Dermis microvascular lymphatic vessel endothelial cell (primary cell): ENCODE data around the gene IL13. TPM values are rescaled to one million over a fixed set of nuclear protein-coding genes. Genes with fewer than 3 reads are reported as not detected.

ENCODE experiments used
- DNase-seq, 2 donors: peaks; one replicate each; pipeline versions ENCODE4 v3.0.0 to v3.0.0-alpha.2; 2010; ENCODE audit warnings: low read depth in 2 of 2
- total RNA-seq: library from RNA; depleted of rRNA; stranded (reverse); fragments of >200 nt; gene quantifications from 2 replicates; pipeline ENCODE4 v1.2.1, GENCODE V29; 2014

Gene IL13
- total RNA-seq, 1 donor from 2014 or later: not detected

- no peak for DNase-seq
These were observed 12.3 kb downstream of the IL13 start for GRCh38 chr5:132669966-132670882.

- DNase-seq: no peak
These were observed 13.0 kb downstream of the IL13 start for GRCh38 chr5:132671000-132671399.

- no peak for DNase-seq
These were observed 15.5 kb downstream of the IL13 start for GRCh38 chr5:132673488-132673887.

GRCh38 chr5:132673939-132674630 lies 16.1 kb downstream of the IL13 start, which contains the start of gene IL4:
Gene IL4, plus strand, starts transcription at chr5:132673989. Its CDS starts 62 bp downstream, at chr5:132674051.
- no peak for DNase-seq

- DNase-seq: peak in 1 of 2 donors; percentile 76
These were observed 16.9 kb downstream of the IL13 start for GRCh38 chr5:132674671-132675506.

- no peak for DNase-seq
These were observed 18.1 kb downstream of the IL13 start for GRCh38 chr5:132675936-132676689.

- peak in 1 of 2 donors; percentile 69 for DNase-seq
These were observed 19.2 kb downstream of the IL13 start for GRCh38 chr5:132677191-132677590.

- DNase-seq: no peak
These were observed 19.9 kb downstream of the IL13 start for GRCh38 chr5:132677682-132678400.

- DNase-seq: no peak
These were observed 20.8 kb downstream of the IL13 start for GRCh38 chr5:132678735-132679134.

GRCh38 chr5:132679166-132679565 lies 21.2 kb downstream of the IL13 start:
- DNase-seq: no peak

GRCh38 chr5:132679717-132680380 lies 21.9 kb downstream of the IL13 start:
- DNase-seq: no peak

- no peak for DNase-seq
These were observed 23.0 kb downstream of the IL13 start for GRCh38 chr5:132680780-132681475.

GRCh38 chr5:132681476-132681831 lies 23.5 kb downstream of the IL13 start:
- DNase-seq: no peak

- no peak for DNase-seq
These were observed 24.0 kb downstream of the IL13 start for GRCh38 chr5:132681983-132682382.

- DNase-seq: no peak
These were observed 26.5 kb downstream of the IL13 start for GRCh38 chr5:132684491-132684890.

- no peak for DNase-seq
These were observed 27.1 kb downstream of the IL13 start for GRCh38 chr5:132684922-132685720.

GRCh38 chr5:132686193-132686592 lies 28.2 kb downstream of the IL13 start:
- DNase-seq: no peak

GRCh38 chr5:132687995-132688394 lies 30.0 kb downstream of the IL13 start:
- DNase-seq: no peak
